IPS DF 19.7 (cell line): ENCODE data around the gene LRIG2.
"Not testable (repeated sequence)": the region's sequence is repeated elsewhere in the genome, so short reads cannot be mapped to it uniquely, and the experiment has no call there.

Experiments
- DNase-seq: peaks from one replicate; pipeline ENCODE4 v3.0.0-alpha.2; 2013; ENCODE audit warnings: low read depth, low spot score

LRIG2 gene

DNA sequence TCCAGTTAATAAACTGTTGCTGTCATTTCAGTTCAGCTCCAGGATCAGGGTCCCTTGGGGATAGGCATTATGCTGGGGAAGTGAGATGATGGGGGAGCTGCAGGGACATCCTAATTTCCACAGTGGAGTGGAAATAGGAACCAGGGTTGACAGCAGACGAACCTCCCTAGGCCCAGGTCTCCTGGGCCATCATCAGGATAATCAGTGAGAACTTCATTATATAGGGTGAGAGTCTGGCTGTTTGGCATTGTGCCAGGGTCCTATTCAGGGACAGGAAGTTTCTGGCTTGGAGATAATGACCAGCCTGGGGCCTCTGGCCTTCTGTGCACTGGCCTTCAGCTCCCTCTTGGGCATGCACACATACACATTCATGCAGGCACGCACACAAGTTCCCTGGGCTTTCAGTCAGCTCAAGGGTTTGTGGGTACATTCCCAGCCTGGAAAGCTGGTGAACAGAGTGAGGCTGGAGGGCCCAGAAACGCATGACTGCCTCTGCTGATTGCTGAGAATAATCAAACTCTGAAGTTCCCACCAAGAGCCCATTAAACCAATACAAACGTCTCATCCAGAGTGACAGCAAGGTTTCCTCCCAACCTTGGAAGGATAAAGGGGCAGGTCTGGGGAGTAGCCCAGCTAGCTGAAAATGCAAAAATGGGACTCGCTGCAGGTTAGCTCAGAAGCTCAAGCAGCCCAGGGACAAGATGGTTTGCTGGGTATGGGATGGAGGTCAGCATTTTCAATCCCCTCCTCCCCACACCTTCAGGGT lies 13.9 kb upstream of the LRIG2 start:
- no peak for DNase-seq

DNA sequence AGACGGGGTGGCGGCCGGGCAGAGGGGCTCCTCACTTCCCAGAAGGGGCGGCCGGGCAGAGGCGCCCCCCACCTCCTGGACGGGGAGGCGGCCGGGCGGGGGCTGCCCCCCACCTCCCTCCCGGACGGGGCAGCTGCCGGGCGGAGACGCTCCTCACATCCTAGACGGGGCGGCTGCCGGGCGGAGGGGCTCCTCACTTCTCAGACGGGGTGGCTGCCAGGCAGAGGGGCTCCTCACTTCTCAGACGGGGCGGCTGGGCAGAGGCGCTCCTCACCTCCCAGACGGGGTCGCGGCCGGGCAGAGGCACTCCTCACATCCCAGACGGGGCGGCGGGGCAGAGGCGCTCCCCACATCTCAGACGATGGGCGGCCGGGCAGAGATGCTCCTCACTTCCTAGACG lies 9.5 kb upstream of the LRIG2 start:
- DNase-seq, result not testable (repeated sequence)

DNA sequence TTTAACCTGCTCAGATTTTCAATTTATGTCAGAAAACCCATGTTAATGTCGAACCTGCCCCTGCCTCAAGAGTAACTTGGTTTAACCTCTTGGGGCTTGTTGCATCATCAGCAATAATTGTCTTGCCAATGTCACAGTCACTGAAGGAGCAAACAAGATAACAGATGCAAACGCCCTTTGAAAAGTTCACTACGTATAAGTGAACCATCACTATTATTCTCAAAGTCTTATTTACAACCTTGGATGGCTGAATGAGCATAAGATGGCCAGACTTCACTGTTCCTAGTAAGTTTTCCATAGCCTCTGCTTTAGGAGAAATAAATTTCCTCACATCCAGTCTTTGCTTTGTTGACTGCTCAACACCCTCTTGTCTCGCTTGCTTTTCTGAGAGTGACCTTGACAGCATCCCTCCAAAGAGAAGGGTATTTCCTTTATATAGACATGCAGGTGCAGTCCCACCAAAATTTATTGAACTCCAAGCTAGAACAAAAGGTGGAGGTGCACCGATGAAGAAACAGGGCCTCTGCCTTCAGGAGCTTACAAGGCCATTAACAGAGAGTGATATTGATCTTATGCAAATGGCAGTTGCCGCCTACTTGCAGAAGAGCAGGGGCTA lies 749 bp upstream of the LRIG2 start:
- no peak for DNase-seq

DNA sequence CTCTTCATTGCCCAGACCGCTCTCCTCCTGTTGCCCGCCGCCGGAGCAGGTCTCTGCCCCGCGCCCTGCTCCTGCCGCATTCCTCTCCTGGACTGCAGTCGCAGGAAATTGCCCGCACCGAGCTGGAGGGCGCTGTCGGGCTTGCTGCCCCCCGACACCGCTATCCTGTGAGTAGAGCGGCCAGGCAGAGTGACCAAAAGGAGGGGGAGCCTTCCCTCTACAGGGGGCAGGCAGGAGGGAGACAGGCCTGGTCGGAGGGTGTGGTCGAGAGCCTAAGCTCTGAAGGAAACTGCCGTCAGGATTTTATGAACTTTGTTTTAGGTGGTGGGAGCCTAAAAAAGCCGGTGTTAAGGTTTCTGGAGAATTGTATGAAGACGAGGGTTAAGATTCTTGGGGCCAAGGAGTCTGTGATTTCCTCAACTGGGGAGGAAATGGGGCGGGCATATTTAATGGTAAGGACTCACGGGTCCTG lies 517 bp downstream of the LRIG2 start:
- DNase-seq, result no peak

DNA sequence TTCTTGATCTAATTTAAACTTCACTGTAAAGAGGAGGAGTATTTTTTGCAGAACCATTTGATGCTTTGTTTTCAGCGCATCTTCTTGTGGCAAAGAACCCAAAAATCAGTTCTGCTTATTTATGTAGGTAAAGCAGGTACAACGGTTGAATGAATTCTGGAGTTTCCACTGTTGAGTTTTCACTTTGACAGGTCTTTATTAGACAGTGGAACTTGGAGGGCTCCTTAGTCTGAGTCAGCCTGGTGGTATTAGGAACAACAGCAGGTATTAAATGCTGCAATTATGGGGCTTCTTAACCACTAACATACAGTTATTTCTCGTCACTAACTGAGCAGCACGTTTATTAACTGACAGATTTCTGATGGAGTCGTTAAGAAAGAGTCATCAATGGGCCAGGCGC lies 1.2 kb downstream of the LRIG2 start:
- DNase-seq, result no peak

DNA sequence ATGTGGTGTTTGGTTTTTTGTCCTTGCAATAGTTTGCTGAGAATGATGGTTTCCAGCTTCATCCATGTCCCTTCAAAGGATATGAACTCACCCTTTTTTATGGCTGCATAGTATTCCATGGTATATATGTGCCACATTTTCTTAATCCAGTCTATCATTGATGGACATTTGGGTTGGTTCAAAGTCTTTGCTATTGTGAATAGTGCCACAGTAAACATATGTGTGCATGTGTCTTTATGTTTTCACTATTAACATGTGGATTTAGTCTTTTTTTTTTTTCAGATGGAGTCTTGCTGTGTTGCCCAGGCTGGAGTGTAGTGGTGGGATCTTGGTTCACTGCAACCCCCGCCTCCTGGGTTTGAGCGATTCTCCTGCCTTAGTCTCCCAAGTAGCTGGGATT lies 5.0 kb downstream of the LRIG2 start:
- not testable (repeated sequence) for DNase-seq

DNA sequence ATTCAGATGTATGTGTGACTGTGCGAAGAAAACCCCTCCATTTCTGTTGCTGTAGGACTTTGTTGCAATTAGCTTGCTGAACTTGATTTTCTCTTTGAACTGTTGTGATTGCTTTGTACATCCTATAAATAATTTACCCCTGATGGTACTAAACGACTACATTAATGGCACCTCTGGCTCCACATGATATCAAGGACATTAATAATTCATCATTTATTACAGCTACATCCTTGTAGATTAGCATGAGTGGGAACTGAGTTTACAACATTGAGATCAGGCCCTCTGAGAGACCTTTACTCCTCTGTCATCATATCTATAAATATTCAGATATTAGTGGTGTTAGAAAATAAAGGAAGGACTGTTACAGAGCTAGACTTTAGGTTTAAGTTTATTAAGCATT lies 13.5 kb downstream of the LRIG2 start:
- no peak for DNase-seq

DNA sequence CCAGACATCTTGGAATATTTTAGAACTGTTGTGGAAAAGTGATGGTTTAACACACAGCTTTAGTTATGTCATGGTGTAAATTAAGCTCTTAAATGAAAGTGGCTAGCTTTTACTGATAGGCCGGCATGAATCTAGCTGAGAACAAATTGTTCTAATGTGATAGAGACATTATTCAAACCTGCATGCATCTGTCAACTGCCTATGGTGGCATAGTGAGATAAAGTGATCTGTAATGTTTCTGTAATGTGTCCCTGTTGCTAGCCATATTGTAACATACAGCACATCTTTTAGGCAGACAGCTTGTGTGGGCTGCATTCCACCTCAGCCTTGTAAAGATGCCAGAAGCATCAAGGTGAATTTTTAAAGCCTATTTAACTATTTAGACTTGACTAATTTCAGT lies 16.0 kb downstream of the LRIG2 start:
- no peak for DNase-seq

DNA sequence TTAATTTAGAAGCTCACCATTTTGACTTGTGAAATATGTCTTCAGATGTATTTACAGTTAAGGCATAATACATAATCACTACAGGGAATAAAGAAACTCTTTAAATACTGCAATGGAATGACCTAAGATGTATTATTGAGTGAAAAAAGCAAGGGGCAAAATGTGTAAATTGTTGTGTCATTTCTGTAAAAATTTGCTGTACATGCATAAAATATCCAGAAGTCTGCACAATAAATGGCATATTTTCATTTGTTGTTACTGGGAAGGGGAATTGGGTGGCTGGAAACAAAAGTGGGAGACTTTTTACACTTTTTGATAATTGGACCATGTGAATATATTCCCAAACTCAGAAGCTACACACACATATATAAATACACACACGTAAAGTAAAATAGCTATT lies 17.1 kb downstream of the LRIG2 start:
- DNase-seq, result no peak

DNA sequence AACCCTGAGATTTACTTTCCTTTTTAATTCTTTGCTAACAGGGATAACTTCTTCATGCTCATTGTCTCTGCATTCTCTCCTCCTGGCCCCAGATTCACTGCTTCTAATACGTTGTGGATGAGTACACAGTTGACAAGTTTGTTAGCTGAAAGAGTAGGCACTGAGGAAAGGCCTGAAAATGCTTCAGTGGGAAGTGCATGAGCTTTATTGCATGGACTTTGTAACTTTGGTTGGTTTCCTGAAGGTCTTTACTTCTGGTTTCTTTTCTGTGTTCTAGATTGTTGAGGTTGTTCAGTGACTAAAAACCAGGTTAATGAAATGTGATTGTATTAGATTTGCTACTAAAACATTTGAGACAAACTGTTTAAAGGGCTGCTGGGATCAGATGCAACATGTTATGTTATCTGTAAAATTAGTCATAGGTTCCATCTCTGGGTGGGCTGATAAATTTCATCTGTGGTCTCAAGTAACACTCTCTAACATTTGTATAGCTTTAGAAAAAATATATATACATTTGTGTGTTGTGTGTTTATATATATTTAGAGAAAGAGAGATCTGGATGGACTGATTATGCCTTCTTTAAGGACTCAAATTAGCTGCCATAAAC lies 19.1 kb downstream of the LRIG2 start:
- DNase-seq, result no peak

DNA sequence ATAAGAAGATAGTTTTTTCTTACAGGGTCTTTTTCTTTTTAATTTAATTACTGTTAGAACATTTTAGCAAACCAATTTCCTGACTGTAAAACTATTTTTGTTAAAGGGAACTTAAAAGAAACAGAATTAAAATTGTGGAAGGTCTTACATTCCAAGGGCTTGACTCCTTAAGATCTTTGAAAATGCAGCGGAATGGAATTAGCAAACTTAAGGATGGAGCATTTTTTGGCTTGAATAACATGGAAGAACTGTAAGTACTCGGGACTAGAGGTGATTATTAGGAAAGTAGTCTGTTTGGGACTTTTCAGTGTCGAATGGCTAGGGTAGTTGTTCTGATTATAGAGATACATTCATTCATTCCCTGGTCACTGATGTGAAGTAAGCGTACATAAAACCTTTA lies 21.5 kb downstream of the LRIG2 start:
- DNase-seq, result no peak

DNA sequence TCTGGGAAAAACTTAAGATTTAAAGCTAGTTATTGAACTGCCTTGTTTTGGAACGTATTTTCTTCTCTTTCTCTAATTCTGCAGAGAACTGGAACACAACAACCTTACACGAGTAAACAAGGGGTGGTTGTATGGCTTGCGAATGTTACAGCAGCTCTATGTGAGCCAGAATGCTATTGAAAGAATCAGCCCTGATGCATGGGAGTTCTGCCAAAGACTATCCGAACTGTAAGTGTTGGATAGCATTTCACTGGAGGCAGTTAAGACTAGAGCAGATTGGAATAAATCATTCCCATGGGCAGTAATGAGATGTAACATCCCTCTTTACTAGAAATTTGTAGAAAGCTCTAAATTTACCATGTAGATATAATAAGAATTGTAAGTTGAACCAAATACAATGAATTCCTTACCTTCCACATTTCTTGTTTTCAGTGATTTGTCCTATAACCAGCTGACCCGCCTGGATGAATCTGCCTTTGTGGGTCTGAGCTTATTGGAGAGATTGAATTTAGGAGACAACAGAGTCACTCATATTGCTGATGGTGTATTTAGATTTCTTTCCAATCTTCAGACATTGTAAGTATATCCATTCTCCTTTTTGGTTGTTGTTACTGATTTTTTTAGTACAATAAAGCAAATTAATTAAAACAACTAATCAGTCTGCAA lies 22.9 kb downstream of the LRIG2 start:
- no peak for DNase-seq

DNA sequence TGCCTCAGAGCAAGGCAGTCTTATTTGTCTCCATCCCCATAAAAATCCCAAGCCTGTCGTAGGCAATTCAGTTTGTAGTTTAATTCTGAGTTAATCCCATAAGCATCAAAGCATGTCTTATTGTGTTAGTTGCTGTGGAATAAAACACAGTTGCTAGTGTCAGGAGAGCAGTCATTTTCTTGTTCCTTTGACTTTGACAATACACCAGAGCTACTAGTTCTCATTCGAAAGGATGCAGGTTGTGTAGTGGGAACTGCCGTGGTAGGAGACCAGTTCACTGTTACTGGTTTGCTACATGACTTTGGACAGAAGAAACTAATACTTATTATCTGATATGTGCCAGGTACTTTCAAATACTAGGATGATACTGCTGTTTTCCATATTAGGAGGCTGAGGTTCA lies 23.5 kb downstream of the LRIG2 start:
- DNase-seq, result no peak

DNA sequence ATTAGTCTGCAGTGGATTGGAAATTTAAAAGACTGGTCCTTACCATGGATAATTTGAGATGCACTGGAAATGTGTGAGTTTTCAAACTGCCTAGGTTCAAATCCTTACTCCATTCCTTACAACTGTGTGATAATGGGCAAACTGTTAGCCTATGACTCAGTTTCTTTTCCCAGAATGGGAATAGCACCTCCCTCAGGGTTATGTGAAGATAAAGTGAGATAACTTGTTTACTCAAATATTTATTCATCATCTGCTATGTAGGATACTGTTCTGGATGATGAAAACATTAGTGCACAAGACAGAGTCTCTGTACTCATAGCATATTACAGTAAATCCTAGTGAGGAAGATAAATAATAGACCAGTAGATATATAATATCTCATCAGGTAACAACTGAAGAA lies 28.6 kb downstream of the LRIG2 start:
- DNase-seq, result no peak

DNA sequence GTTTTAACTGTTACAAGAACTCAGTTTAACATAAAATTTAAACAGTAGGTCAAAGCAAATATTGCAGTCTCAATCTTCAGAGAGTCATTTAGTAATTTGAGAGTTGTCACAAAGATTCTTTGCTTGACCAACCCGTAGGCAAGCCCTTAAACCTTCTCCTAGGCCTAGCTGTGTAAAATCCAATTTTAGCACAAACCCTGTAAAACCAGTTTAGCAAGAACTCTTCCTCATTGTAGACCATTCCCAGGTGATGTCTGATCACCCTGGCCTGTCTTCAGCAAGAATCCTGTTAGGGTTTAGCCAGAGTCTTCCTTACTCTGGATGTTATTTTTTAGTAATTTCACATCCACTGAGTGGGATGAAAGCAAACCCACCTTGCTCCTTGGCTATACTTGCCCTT lies 30.1 kb downstream of the LRIG2 start:
- DNase-seq, result no peak

DNA sequence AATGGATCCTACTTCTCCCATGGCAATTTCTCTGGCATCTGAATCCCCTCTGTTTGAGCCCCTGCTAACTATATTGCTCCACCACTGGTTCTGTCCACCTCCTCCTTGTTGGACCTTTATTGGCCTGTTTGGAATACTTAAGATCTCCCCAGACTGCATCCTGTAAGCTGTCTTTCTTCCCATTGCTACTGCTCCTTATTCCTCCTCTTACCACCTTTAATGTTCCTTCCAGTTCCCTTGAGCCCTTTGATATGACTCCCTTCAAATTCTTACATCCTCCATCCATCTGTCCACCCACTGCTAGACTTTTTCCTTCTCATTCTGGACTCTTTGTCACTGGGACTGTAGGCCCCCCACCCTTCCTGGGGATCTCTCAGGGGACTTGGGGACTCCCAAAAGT lies 31.0 kb downstream of the LRIG2 start:
- no peak for DNase-seq

DNA sequence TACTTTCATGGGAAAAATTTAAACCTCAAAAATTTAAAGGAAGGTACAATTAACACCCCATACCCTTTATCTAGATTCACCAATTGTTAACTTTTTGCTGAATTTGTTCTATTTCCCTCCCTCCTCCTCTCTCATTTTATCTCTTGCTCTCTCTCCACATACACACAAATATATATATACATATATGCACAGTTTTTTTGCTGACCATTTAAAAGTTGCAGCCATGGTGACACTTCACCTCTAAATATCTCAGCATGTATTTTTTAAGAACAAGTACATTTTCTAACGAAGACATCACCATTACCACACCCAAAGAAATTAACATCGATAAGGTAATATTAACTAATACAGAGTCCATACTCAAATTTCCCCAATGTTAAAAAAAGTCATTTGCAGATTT lies 33.9 kb downstream of the LRIG2 start:
- DNase-seq, result no peak

DNA sequence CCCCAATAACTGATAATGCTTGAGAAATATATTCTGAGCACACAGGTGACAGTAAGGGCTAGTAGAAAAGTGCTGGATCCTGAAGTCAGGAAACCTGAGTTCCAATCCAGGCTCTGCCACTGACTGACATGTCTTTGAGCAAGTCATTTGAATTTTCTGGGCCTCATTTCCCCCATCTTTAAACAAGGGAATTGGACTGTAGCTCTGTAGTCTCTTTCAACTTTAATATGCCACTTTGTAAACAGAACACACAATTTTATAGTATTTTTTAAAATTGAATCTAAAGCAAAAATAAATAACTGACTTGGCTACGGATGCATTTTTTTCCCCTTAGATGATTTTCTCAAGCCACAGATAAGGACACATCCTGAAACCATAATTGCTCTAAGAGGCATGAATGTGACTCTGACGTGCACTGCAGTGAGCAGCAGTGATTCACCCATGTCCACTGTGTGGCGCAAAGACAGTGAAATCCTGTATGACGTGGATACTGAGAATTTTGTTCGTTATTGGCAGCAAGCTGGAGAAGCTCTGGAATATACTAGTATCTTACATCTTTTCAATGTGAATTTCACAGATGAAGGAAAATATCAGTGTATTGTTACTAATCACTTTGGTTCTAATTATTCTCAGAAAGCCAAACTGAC lies 37.0 kb downstream of the LRIG2 start:
- DNase-seq, result no peak

DNA sequence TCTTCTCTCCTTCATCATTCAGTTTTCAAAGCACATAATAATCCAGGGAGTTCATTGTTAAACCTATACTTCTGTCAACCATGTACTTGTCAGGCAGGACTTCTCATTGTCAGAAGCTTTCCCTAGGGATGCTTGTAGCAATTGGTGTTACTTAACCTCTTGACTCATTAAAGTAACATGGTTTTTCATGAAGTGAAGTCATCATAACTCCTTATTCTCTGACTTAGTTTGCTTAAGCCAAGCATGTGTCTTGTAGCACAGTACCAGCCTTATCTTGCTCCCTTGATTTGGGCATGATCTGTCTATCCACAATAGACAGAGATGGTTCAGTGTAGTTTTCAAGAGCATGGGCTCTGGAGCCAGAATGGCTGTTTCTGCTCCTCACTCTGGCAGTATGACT lies 45.3 kb downstream of the LRIG2 start:
- no peak for DNase-seq

DNA sequence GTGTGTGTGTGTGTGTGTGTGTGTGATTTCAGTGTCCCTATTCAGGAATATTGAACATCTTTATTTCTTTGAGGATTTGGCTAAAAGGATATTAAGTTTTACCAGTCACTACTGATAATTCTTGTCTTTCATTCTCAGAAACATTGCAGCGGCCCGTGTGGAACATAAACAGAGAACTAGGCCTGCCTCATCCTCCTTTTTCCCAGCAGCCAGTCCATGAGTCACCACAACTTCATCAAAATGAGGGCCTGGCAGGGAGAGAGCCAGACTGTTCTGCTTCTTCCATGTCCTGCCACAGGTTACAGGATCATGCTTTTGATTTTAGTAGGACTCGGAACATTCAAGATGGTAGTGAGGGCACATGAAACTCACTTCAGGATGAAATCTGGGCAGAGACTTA lies 50.7 kb downstream of the LRIG2 start:
- DNase-seq, result no peak

DNA sequence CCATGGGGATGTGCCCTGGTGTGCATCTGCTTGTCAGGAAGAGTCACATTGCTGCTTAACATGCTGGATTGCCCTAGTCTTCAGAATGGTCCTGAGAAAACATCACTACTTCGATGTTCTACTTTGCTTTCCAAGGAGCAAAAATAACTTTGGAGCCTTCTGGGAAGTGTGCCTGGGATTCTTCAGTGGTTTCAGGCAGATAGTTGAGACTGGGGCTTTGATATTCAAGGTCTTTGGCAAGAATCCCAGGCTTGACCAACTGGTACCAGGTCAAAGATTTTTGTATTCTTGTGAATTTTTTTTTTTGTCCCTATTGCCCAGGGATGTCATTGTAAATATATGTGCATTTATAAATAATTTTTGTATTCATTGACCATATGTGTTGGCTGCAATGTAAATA lies 51.4 kb downstream of the LRIG2 start:
- no peak for DNase-seq

DNA sequence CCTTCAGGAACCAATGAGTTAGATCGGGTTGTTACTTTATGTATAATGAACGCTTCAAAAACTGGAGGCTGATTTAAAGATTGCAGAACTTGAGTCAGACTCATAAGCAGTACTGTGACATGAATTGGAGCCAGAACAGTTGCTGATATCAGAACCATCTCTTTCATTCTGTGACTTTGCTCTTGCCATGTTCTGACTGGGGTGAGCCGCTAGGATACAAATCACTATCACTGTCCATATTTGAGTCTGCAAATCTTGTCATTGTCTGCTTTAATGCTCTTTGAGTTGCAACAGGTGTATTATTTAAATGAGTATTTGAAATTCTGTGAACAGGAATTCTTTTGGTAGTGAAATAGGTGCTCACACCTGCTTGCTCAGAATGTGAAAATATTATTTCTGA lies 52.5 kb downstream of the LRIG2 start:
- no peak for DNase-seq
